Chondrocyte (in vitro differentiated cells): Measurements from ENCODE around the gene TBC1D23. TPM values are rescaled to one million over a fixed set of nuclear protein-coding genes. Genes with fewer than 3 reads are reported as not detected.
"Not testable (repeated sequence)": the region's sequence is repeated elsewhere in the genome, so short reads cannot be mapped to it uniquely, and the experiment has no call there.

Experiments
- DNase-seq: peaks from one replicate; pipeline ENCODE4 v3.0.0; 2021; ENCODE audit warnings: mixed read lengths, low spot score
- H3K27ac Mint-ChIP-seq: one replicate; pipeline ENCODE4 v1.8.0; 2021; ENCODE audit warnings: mild to moderate bottlenecking, moderate library complexity, mixed read lengths; ENCODE audit not compliant: unreplicated experiment
- H3K27me3 Mint-ChIP-seq: 2 replicates; pipeline ENCODE4 v1.8.0; 2021; ENCODE audit warnings: low read depth, mixed read lengths
- H3K36me3 Mint-ChIP-seq: 2 replicates; pipeline ENCODE4 v1.8.0; 2021; ENCODE audit warnings: low read depth, mixed read lengths
- H3K4me1 Mint-ChIP-seq: 2 replicates; pipeline ENCODE4 v1.8.0; 2021; ENCODE audit warnings: low read depth, mild to moderate bottlenecking, mixed read lengths
- H3K4me3 Mint-ChIP-seq: one replicate; pipeline ENCODE4 v1.8.0; 2021; ENCODE audit warnings: mild to moderate bottlenecking, moderate library complexity, mixed read lengths; ENCODE audit not compliant: unreplicated experiment
- H3K9me3 Mint-ChIP-seq: 2 replicates; pipeline ENCODE4 v1.8.0; 2021; ENCODE audit warnings: low read depth, mixed read lengths
- CTCF ChIP-seq: fragments of 200-600 bp; sonication (generic); IDR thresholded peaks from 2 replicates; pipeline ENCODE4 v1.5.0; 2021; ENCODE audit warnings: antibody characterized with exemption, mild to moderate bottlenecking, moderate library complexity
- total RNA-seq: library from RNA; stranded (reverse); gene quantifications from 3 replicates; pipeline ENCODE4 v1.2.1, GENCODE V29; 2021

Gene TBC1D23
- total RNA-seq, 1 donor from 2014 or later = 43.5 TPM

- DNase-seq = no peak
- TF ChIP-seq CTCF = no peak
- no peaks in the 10 kb centered on the region for H3K27me3 Mint-ChIP-seq
- H3K27ac Mint-ChIP-seq = no peak overlapping the region
- H3K9me3 Mint-ChIP-seq = peaks cover 12% of the 10 kb centered on the region
- no peak overlapping the region for H3K4me3 Mint-ChIP-seq
- peaks cover 15% of the 10 kb centered on the region for H3K4me1 Mint-ChIP-seq
- H3K36me3 Mint-ChIP-seq = peaks cover 4% of the 10 kb centered on the region
These were observed 35.6 kb upstream of the TBC1D23 start for GRCh38 chr3:100225193-100225592.

GRCh38 chr3:100225883-100226282 is 34.9 kb upstream of the TBC1D23 start:
- Mint-ChIP-seq H3K27ac (no peak overlapping the region), H3K4me1 (peaks cover 19% of the 10 kb centered on the region), H3K9me3 (peaks cover 11% of the 10 kb centered on the region), H3K36me3 (peaks cover 1% of the 10 kb centered on the region), H3K27me3 (no peaks in the 10 kb centered on the region), H3K4me3 (no peak overlapping the region)
- no peak for TF ChIP-seq CTCF
- DNase-seq = no peak

- Mint-ChIP-seq H3K4me3 (no peak overlapping the region), H3K27ac (no peak overlapping the region), H3K27me3 (no peaks in the 10 kb centered on the region), H3K9me3 (peaks cover 11% of the 10 kb centered on the region), H3K4me1 (peaks cover 22% of the 10 kb centered on the region), H3K36me3 (no peaks in the 10 kb centered on the region)
- DNase-seq = no peak
- no peak for TF ChIP-seq CTCF
These were observed 33.9 kb upstream of the TBC1D23 start for GRCh38 chr3:100226712-100227429.

GRCh38 chr3:100227511-100227921 is 33.3 kb upstream of the TBC1D23 start:
- H3K27ac Mint-ChIP-seq = no peak overlapping the region
- no peak overlapping the region for H3K4me3 Mint-ChIP-seq
- H3K27me3 Mint-ChIP-seq = no peaks in the 10 kb centered on the region

GRCh38 chr3:100228247-100228646 is 32.5 kb upstream of the TBC1D23 start:
- TF ChIP-seq CTCF = no peak
- H3K4me3 Mint-ChIP-seq = no peak overlapping the region
- H3K4me1 Mint-ChIP-seq = peaks cover 22% of the 10 kb centered on the region
- no peak for DNase-seq
- H3K9me3 Mint-ChIP-seq = peaks cover 11% of the 10 kb centered on the region
- H3K27ac Mint-ChIP-seq = no peak overlapping the region
- no peaks in the 10 kb centered on the region for H3K27me3 Mint-ChIP-seq
- no peaks in the 10 kb centered on the region for H3K36me3 Mint-ChIP-seq

More at GRCh38 chr3:100227511-100227921, 33.3 kb upstream of the TBC1D23 start:
- no peak for DNase-seq
- Mint-ChIP-seq H3K4me1 (peaks cover 22% of the 10 kb centered on the region), H3K36me3 (no peaks in the 10 kb centered on the region), H3K9me3 (peaks cover 11% of the 10 kb centered on the region)
- TF ChIP-seq CTCF = no peak

GRCh38 chr3:100229188-100229587 is 31.6 kb upstream of the TBC1D23 start:
- Mint-ChIP-seq H3K4me1 (peaks cover 27% of the 10 kb centered on the region), H3K9me3 (peaks cover 11% of the 10 kb centered on the region)
- not testable (repeated sequence) for H3K36me3 Mint-ChIP-seq, DNase-seq, H3K4me3 Mint-ChIP-seq, H3K27ac Mint-ChIP-seq, H3K27me3 Mint-ChIP-seq
